Spleen (tissue), 11 donors: Measurements from ENCODE around the gene FBLN5. TPM values are rescaled to one million over a fixed set of nuclear protein-coding genes. Genes with fewer than 3 reads are reported as not detected.

Experiments
- DNase-seq: peaks from one replicate; pipeline ENCODE4 v3.0.0-alpha.2; 2020
- H3K27ac ChIP-seq, 8 donors: fragments of 200-600 bp; sonication (generic) in 7 of 8; 1 replicate in 4 of 8; 2 replicates in 4 of 8; pipeline versions ENCODE4 v1.5.0 to v1.8.0; 2016 to 2021; ENCODE audit warnings: inconsistent platforms in 4 of 8, mild to moderate bottlenecking in 4 of 8, moderate library complexity in 1 of 8
- H3K27me3 ChIP-seq, 7 donors: fragments of 200-600 bp; sonication (generic) in 6 of 7; replicated peaks in 1 of 7; 1 replicate in 4 of 7; 2 replicates in 3 of 7; pipeline versions ENCODE4 v1.5.0 to v1.8.0; 2016 to 2021; ENCODE audit warnings: inconsistent platforms in 3 of 7, mild to moderate bottlenecking in 1 of 7
- H3K36me3 ChIP-seq, 6 donors: fragments of 200-600 bp; sonication (generic) in 5 of 6; 1 replicate in 4 of 6; 2 replicates in 2 of 6; pipeline versions ENCODE4 v1.5.0 to v1.8.0; 2016 to 2021; ENCODE audit warnings: inconsistent platforms in 2 of 6
- H3K4me1 ChIP-seq, 6 donors: fragments of 200-600 bp; sonication (generic) in 5 of 6; 1 replicate in 3 of 6; 2 replicates in 3 of 6; pipeline versions ENCODE4 v1.5.0 to v1.8.0; 2016 to 2021; ENCODE audit warnings: inconsistent platforms in 3 of 6
- H3K4me3 ChIP-seq, 8 donors: fragments of 200-600 bp; sonication (generic) in 7 of 8; 1 replicate in 4 of 8; 2 replicates in 4 of 8; pipeline versions ENCODE4 v1.5.0 to v1.8.0; 2016 to 2021; ENCODE audit warnings: inconsistent platforms in 4 of 8, mild to moderate bottlenecking in 4 of 8, moderate library complexity in 2 of 8
- H3K9me3 ChIP-seq, 8 donors: fragments of 200-600 bp; sonication (generic) in 7 of 8; 1 replicate in 4 of 8; 2 replicates in 4 of 8; pipeline versions ENCODE4 v1.5.0 to v1.8.0; 2016 to 2021; ENCODE audit warnings: inconsistent platforms in 4 of 8
- CTCF ChIP-seq, 11 experiments: fragments of 200-600 bp in 7 of 11; fragments of 450-650 bp in 4 of 11; sonication (generic) in 4 of 11; IDR thresholded peaks in 8 of 11; conservative IDR thresholded peaks in 3 of 11; 1 replicate in 7 of 11; 2 replicates in 4 of 11; pipeline versions ENCODE4 v1.4.0 to v1.8.0; 2016 to 2021; ENCODE audit warnings: antibody characterized with exemption in 11 of 11, inconsistent platforms in 4 of 11, mild to moderate bottlenecking in 1 of 11
- POLR2A ChIP-seq, 3 donors: fragments of 450-650 bp; IDR thresholded peaks; one replicate each; pipeline ENCODE4 v1.5.1; 2017; ENCODE audit warnings: antibody characterized with exemption in 3 of 3, mild to moderate bottlenecking in 1 of 3
- POLR2AphosphoS5 ChIP-seq, 3 donors: sonication (generic); formaldehyde crosslinking; IDR thresholded peaks; one replicate each; pipeline ENCODE4 v1.5.1; 2017; ENCODE audit warnings: antibody characterized with exemption in 3 of 3
- WGBS, 5 donors: extraction: QIAGEN DNeasy Blood & Tissue Kit in 3 of 5; methylation state at CpG; one replicate each; pipeline versions ENCODE4 v1.1.5 to v1.1.7; 2013 to 2018; 5-methylcytosine and 5-hydroxymethylcytosine counted together
- intact Hi-C: fragments of 100-400 bp; cut with DNase I; formaldehyde crosslinking; loops from one replicate; pipeline ENCODE4 v1.15.0; 2023; ENCODE audit warnings: low total_unique reads
- polyA plus RNA-seq, 3 donors: library from polyadenylated mRNA; stranded (reverse); fragments of 200-250 nt; gene quantifications; one replicate each; pipeline ENCODE4 v1.2.1, GENCODE V29; 2013
- total RNA-seq, 7 donors: library from RNA; depleted of rRNA in 3 of 7; stranded (reverse); fragments of >200 nt in 3 of 7; fragmentation: NEBNext Ultra II Directional in 4 of 7; extraction: Animal tissue kit (Norgen Biotek cat#: 25700) in 4 of 7; gene quantifications; one replicate each; pipeline versions ENCODE4 v1.1.0 to v1.2.1, GENCODE V29; 2016 to 2021
- donor health status: healthy with polysubstance abuse.
- donor health status: DM: no; HTN: no; CAD: no; lungs with moderate emphysema.
- donor health status: DM: no; HTN: no; CAD: no.
- donor health status: Bipolar disorder and iron deficiency.
- donor health status: healthy.
- donor health status: DM: no; HTN: no; CAD: no.
- donor health status: DM: yes; HTN: yes; CAD: no.

The FBLN5 gene
- total and polyA plus RNA-seq, 10 donors = 26.4 to 396 (median 102) TPM

GRCh38 chr14:91964724-91965123, 17.2 kb upstream of the FBLN5 start:
- Histone ChIP-seq H3K27me3 (no peaks in the 10 kb centered on the region), H3K27ac (peak overlapping the region in 4 of 8 donors; percentile 24 to 52 (median 50)), H3K36me3 (peaks cover 0 to 30% (median 18%) of the 10 kb centered on the region in 6 donors), H3K4me3 (no peak overlapping the region), H3K9me3 (no peaks in the 10 kb centered on the region), H3K4me1 (peaks cover 0 to 23% (median 0%) of the 10 kb centered on the region in 6 donors)
- WGBS, 5 donors = 83 to 88% (median 88%) methylated on average over 4 of the region's 4 CpGs
- no peak for TF ChIP-seq POLR2A (IDR thresholded peaks at IDR 0.05)
- TF ChIP-seq POLR2AphosphoS5 (IDR thresholded peaks at IDR 0.05) = no peak
- TF ChIP-seq CTCF (IDR thresholded peaks at IDR 0.05 in 8 of 11, conservative IDR thresholded peaks at IDR 0.05 in 3 of 11) = no peak
- intact Hi-C loops = no loop called here
- DNase-seq = no peak

DNA sequence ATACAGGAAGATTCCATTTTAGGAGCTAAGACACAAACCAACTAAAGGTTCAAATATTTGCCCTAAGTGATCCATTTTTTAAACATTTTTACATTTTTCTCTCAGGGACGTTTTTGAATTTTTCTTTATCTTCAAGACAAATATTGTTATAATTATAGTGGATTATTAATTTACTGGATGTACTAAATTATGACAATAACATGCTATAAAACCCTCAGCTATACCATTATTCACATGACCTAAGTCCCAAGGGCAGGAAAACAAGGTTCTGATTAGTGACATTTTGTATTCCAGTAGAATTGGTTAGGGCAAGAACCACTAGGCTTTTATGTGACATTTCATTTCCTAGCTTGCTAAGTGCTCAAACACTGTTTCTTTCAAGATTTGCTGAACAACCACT, 16.5 kb upstream of the FBLN5 start:
- Histone ChIP-seq H3K4me1 (peaks cover 0 to 21% (median 0%) of the 10 kb centered on the region in 6 donors), H3K9me3 (no peaks in the 10 kb centered on the region), H3K4me3 (no peak overlapping the region), H3K36me3 (peaks cover 0 to 23% (median 11%) of the 10 kb centered on the region in 6 donors), H3K27me3 (no peaks in the 10 kb centered on the region), H3K27ac (peak overlapping the region in 6 of 8 donors; percentile 5 to 52 (median 38))
- no peak for DNase-seq
- intact Hi-C loops = no loop called here
- no peak for TF ChIP-seq POLR2AphosphoS5 (IDR thresholded peaks at IDR 0.05)
- no peak for TF ChIP-seq POLR2A (IDR thresholded peaks at IDR 0.05)
- TF ChIP-seq CTCF (IDR thresholded peaks at IDR 0.05 in 8 of 11, conservative IDR thresholded peaks at IDR 0.05 in 3 of 11) = no peak
- WGBS, 5 donors = 74 to 86% (median 79%) methylated on average over 1 of the region's 1 CpG

DNA sequence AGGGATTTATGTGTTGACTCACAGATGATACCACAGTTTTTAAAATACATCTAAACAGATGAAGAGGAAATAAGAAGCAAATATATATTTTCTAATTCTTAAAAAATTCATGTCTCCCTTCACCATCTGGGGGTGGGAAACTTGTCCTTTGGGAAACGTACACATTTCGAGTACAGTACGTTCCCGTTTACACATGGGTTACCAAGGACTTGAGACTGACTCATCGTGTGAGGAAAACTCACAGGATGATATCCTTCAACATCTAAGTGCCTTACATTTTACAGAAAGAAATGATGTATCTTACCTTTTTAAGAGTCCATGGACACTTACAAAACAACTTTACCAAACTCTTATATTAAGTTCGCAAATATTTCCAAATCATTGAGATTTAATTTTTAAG, 16.0 kb upstream of the FBLN5 start:
- H3K9me3 ChIP-seq = no peaks in the 10 kb centered on the region
- 74 to 84% (median 77%) methylated on average over 6 of the region's 6 CpGs for WGBS, 5 donors
- DNase-seq = no peak
- H3K27ac ChIP-seq = peak overlapping the region in 5 of 8 donors; percentile 5 to 52 (median 49)
- peaks cover 0 to 16% (median 0%) of the 10 kb centered on the region in 6 donors for H3K4me1 ChIP-seq
- TF ChIP-seq CTCF (IDR thresholded peaks at IDR 0.05 in 8 of 11, conservative IDR thresholded peaks at IDR 0.05 in 3 of 11) (no peak), POLR2A (IDR thresholded peaks at IDR 0.05) (no peak), POLR2AphosphoS5 (IDR thresholded peaks at IDR 0.05) (no peak)
- no peak overlapping the region for H3K4me3 ChIP-seq
- intact Hi-C loops = no loop called here
- H3K27me3 ChIP-seq = no peaks in the 10 kb centered on the region
- peaks cover 0 to 17% (median 6%) of the 10 kb centered on the region in 6 donors for H3K36me3 ChIP-seq

- Histone ChIP-seq H3K36me3 (no peaks in the 10 kb centered on the region), H3K4me1 (peaks cover 0 to 4% (median 0%) of the 10 kb centered on the region in 6 donors), H3K27me3 (no peaks in the 10 kb centered on the region), H3K4me3 (no peak overlapping the region), H3K9me3 (no peaks in the 10 kb centered on the region), H3K27ac (peak overlapping the region in 1 of 8 donors; percentile 22)
- intact Hi-C loops = no loop called here
- TF ChIP-seq CTCF (IDR thresholded peaks at IDR 0.05 in 8 of 11, conservative IDR thresholded peaks at IDR 0.05 in 3 of 11) (no peak), POLR2AphosphoS5 (IDR thresholded peaks at IDR 0.05) (no peak), POLR2A (IDR thresholded peaks at IDR 0.05) (no peak)
- WGBS, 5 donors = 76 to 87% (median 84%) methylated on average over 11 to 14 of the region's 14 CpGs
- no peak for DNase-seq
Measured at GRCh38 chr14:91961297-91962220, 14.1 kb upstream of the FBLN5 start.
